Effector memory CD8-positive, alpha-beta T cell (primary cell): Measurements from ENCODE around the gene DCAF4.

ENCODE experiments used
- ATAC-seq: fragments of 150-1000 bp; cut with Tn5 transposase; replicated peaks from 2 replicates; pipeline ENCODE4 v1.10.0; 2021; ENCODE audit warnings: mild to moderate bottlenecking, moderate library complexity
- DNase-seq, 3 experiments: peaks; one replicate each; pipeline ENCODE4 v3.0.0; 2021
- H3K27ac Mint-ChIP-seq, 2 donors: one replicate each; pipeline ENCODE4 v1.8.0; 2022; ENCODE audit warnings: mild to moderate bottlenecking in 2 of 2, mixed read lengths in 2 of 2, moderate library complexity in 2 of 2
- H3K27me3 Mint-ChIP-seq, 2 donors: one replicate each; pipeline ENCODE4 v1.8.0; 2022; ENCODE audit warnings: mixed read lengths in 2 of 2
- H3K36me3 Mint-ChIP-seq: one replicate; pipeline ENCODE4 v1.8.0; 2022; ENCODE audit warnings: mild to moderate bottlenecking, moderate library complexity, mixed read lengths; ENCODE audit not compliant: insufficient read depth
- H3K4me1 Mint-ChIP-seq, 2 donors: one replicate each; pipeline ENCODE4 v1.8.0; 2022; ENCODE audit warnings: low read depth in 2 of 2, mixed read lengths in 2 of 2
- H3K4me3 Mint-ChIP-seq, 2 donors: one replicate each; pipeline ENCODE4 v1.8.0; 2022; ENCODE audit warnings: mild to moderate bottlenecking in 2 of 2, mixed read lengths in 2 of 2, moderate library complexity in 2 of 2
- H3K9me3 Mint-ChIP-seq, 2 donors: one replicate each; pipeline ENCODE4 v1.8.0; 2022; ENCODE audit warnings: mixed read lengths in 2 of 2

The DCAF4 gene

DNA sequence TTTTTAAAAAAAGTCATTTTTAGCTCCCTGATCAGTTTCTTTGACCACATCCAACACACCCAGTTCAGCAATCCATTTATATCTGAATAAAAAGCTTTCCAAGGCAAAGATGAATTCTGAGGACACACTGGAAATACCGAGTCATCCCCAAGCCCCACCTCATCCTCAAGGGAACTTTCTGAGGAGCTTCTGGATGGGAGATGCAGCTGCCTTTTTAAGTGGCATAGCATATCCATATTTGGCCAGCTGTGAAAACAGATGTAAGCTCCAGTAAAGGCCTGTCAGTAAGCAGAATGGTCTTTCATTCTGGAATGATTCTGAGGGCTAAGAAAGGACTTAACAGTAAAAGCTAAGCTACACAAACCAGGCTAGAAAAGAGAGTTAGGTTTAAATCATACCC lies 82.2 kb downstream of the DCAF4 start:
- Mint-ChIP-seq H3K4me1 (peaks cover 0 to 8% of the 10 kb centered on the region in 2 donors), H3K9me3 (no peaks in the 10 kb centered on the region), H3K27me3 (no peaks in the 10 kb centered on the region), H3K27ac (no peak overlapping the region), H3K4me3 (no peak overlapping the region), H3K36me3 (peaks cover 44% of the 10 kb centered on the region)
- ATAC-seq, result no peak
- no peak for DNase-seq
